ENCODE results near the gene PDE11A.

PDE11A gene

GRCh38 chr2:177721087-177721486, 351.5 kb downstream of the PDE11A start:
- DNase-seq, result no peak

- DNase-seq, result no peak
Observed at GRCh38 chr2:177717831-177718618, 354.6 kb downstream of the PDE11A start.

- no peak for DNase-seq
Observed at GRCh38 chr2:177716484-177716883, 356.1 kb downstream of the PDE11A start.

GRCh38 chr2:177715771-177716170, 356.8 kb downstream of the PDE11A start:
- DNase-seq, result no peak

- no peak for DNase-seq
Observed at GRCh38 chr2:177714704-177715103, 357.9 kb downstream of the PDE11A start.

GRCh38 chr2:177712462-177712861, 360.1 kb downstream of the PDE11A start:
- no peak for DNase-seq

GRCh38 chr2:177711483-177712265, 360.9 kb downstream of the PDE11A start:
- no peak for DNase-seq

- DNase-seq, result no peak
Observed at GRCh38 chr2:177710889-177711288, 361.7 kb downstream of the PDE11A start.

GRCh38 chr2:177709986-177710401, 362.6 kb downstream of the PDE11A start:
- no peak for DNase-seq

- no peak for DNase-seq
Observed at GRCh38 chr2:177708660-177709444, 363.7 kb downstream of the PDE11A start.

GRCh38 chr2:177708106-177708505, 364.5 kb downstream of the PDE11A start:
- no peak for DNase-seq

- no peak for DNase-seq
Observed at GRCh38 chr2:177705511-177706173, 366.9 kb downstream of the PDE11A start.

- no peak for DNase-seq
Observed at GRCh38 chr2:177703159-177703558, 369.4 kb downstream of the PDE11A start.

GRCh38 chr2:177698281-177698680, 374.3 kb downstream of the PDE11A start:
- DNase-seq, result no peak

- DNase-seq, result no peak
Observed at GRCh38 chr2:177694348-177694747, 378.2 kb downstream of the PDE11A start.

GRCh38 chr2:177693658-177694339, 378.8 kb downstream of the PDE11A start:
- DNase-seq, result no peak

GRCh38 chr2:177692783-177693269, 379.8 kb downstream of the PDE11A start:
- no peak for DNase-seq

GRCh38 chr2:177692042-177692782, 380.4 kb downstream of the PDE11A start:
- DNase-seq, result no peak

- DNase-seq, result no peak
Observed at GRCh38 chr2:177691177-177691576, 381.4 kb downstream of the PDE11A start.

GRCh38 chr2:177689623-177690022, 383.0 kb downstream of the PDE11A start:
- no peak for DNase-seq

GRCh38 chr2:177688844-177689243, 383.7 kb downstream of the PDE11A start:
- no peak for DNase-seq
